Jurkat, Clone E6-1 (cell line): ENCODE results near the gene LYZ.

Source experiments
- DNase-seq: peaks from one replicate; pipeline ENCODE4 v3.0.0-alpha.2; 2011; ENCODE audit warnings: low read depth, low spot score
- H3K4me3 ChIP-seq: 2 replicates; pipeline ENCODE4 v1.5.1; 2011; ENCODE audit warnings: mild to moderate bottlenecking, low read length, control low read depth, moderate library complexity

LYZ gene

GRCh38 chr12:69337311-69338090 lies 10.7 kb upstream of the LYZ start:
- DNase-seq = no peak
- H3K4me3 ChIP-seq = no peak overlapping the region

- H3K4me3 ChIP-seq = no peak overlapping the region
- DNase-seq = no peak
Observed at GRCh38 chr12:69338120-69338859, 9.9 kb upstream of the LYZ start.

- H3K4me3 ChIP-seq = no peak overlapping the region
- no peak for DNase-seq
Observed at GRCh38 chr12:69338936-69339335, 9.2 kb upstream of the LYZ start.

- DNase-seq = no peak
Observed at GRCh38 chr12:69339999-69340398, 8.2 kb upstream of the LYZ start.

GRCh38 chr12:69341328-69341727 lies 6.9 kb upstream of the LYZ start:
- no peak for DNase-seq
- no peak overlapping the region for H3K4me3 ChIP-seq

More at GRCh38 chr12:69339999-69340398, 8.2 kb upstream of the LYZ start:
- no peak overlapping the region for H3K4me3 ChIP-seq

- DNase-seq = no peak
- H3K4me3 ChIP-seq = no peak overlapping the region
Observed at GRCh38 chr12:69342421-69342820, 5.8 kb upstream of the LYZ start.

GRCh38 chr12:69343357-69343756 lies 4.8 kb upstream of the LYZ start:
- no peak for DNase-seq
- no peak overlapping the region for H3K4me3 ChIP-seq

- no peak overlapping the region for H3K4me3 ChIP-seq
- no peak for DNase-seq
Observed at GRCh38 chr12:69343885-69344612, 4.1 kb upstream of the LYZ start.

- no peak overlapping the region for H3K4me3 ChIP-seq
- no peak for DNase-seq
Observed at GRCh38 chr12:69345077-69345476, 3.1 kb upstream of the LYZ start.

- DNase-seq = no peak
- no peak overlapping the region for H3K4me3 ChIP-seq
Observed at GRCh38 chr12:69345742-69346141, 2.4 kb upstream of the LYZ start.

- no peak for DNase-seq
Observed at GRCh38 chr12:69350002-69350626, 1.9 kb downstream of the LYZ start.

GRCh38 chr12:69350777-69351176 lies 2.6 kb downstream of the LYZ start:
- no peak for DNase-seq
- H3K4me3 ChIP-seq = no peak overlapping the region

More at GRCh38 chr12:69350002-69350626, 1.9 kb downstream of the LYZ start:
- H3K4me3 ChIP-seq = no peak overlapping the region

- no peak for DNase-seq
Observed at GRCh38 chr12:69351462-69352236, 3.5 kb downstream of the LYZ start.

GRCh38 chr12:69352904-69353303 lies 4.7 kb downstream of the LYZ start:
- no peak overlapping the region for H3K4me3 ChIP-seq

More at GRCh38 chr12:69351462-69352236, 3.5 kb downstream of the LYZ start:
- H3K4me3 ChIP-seq = no peak overlapping the region

GRCh38 chr12:69354172-69354555 lies 6.0 kb downstream of the LYZ start:
- no peak overlapping the region for H3K4me3 ChIP-seq
- no peak for DNase-seq

More at GRCh38 chr12:69352904-69353303, 4.7 kb downstream of the LYZ start:
- no peak for DNase-seq

- no peak overlapping the region for H3K4me3 ChIP-seq
- DNase-seq = no peak
Observed at GRCh38 chr12:69354556-69355187, 6.5 kb downstream of the LYZ start.

- H3K4me3 ChIP-seq = no peak overlapping the region
- DNase-seq = no peak
Observed at GRCh38 chr12:69355363-69356028, 7.3 kb downstream of the LYZ start.
